Ishikawa (cell line): ENCODE measurements around the gene ZFP36L2.

Experiments used
- CEBPB ChIP-seq: IDR thresholded peaks from 2 replicates; pipeline ENCODE4 v1.6.1; 2012
- CREB1 ChIP-seq: IDR thresholded peaks from 2 replicates; pipeline ENCODE4 v1.6.1; 2012; ENCODE audit warnings: low read depth
- EGR1 ChIP-seq: IDR thresholded peaks from 2 replicates; pipeline ENCODE4 v1.6.1; 2012
- EP300 ChIP-seq: IDR thresholded peaks from 2 replicates; pipeline ENCODE4 v1.6.1; 2012; ENCODE audit warnings: borderline replicate concordance
- FOXM1 ChIP-seq: IDR thresholded peaks from 2 replicates; pipeline ENCODE4 v1.6.1; 2012; ENCODE audit warnings: low read depth, borderline replicate concordance
- MAX ChIP-seq: IDR thresholded peaks from 2 replicates; pipeline ENCODE4 v1.6.1; 2012
- NFIC ChIP-seq: IDR thresholded peaks from 2 replicates; pipeline ENCODE4 v1.6.1; 2012
- RAD21 ChIP-seq: IDR thresholded peaks from 2 replicates; pipeline ENCODE4 v1.6.1; 2012; ENCODE audit warnings: low read depth
- TAF1 ChIP-seq: IDR thresholded peaks from 2 replicates; pipeline ENCODE4 v1.6.1; 2012; ENCODE audit warnings: low read depth, mild to moderate bottlenecking
- TCF12 ChIP-seq: IDR thresholded peaks from 2 replicates; pipeline ENCODE4 v1.6.1; 2012; ENCODE audit warnings: low read depth
- TEAD4 ChIP-seq: IDR thresholded peaks from 2 replicates; pipeline ENCODE4 v1.6.1; 2012
- USF1 ChIP-seq: IDR thresholded peaks from 2 replicates; pipeline ENCODE4 v1.6.1; 2012
- YY1 ChIP-seq: IDR thresholded peaks from 2 replicates; pipeline ENCODE4 v1.6.1; 2012; ENCODE audit warnings: low read depth
- ZBTB7A ChIP-seq: IDR thresholded peaks from 2 replicates; pipeline ENCODE4 v1.6.1; 2012; ENCODE audit warnings: low read depth
- TF ChIP-seq, protein P1 (sequence below): IDR thresholded peaks from 2 replicates; pipeline ENCODE4 v1.6.1; 2012; ENCODE audit warnings: low read depth, mild to moderate bottlenecking

Gene ZFP36L2

DNA sequence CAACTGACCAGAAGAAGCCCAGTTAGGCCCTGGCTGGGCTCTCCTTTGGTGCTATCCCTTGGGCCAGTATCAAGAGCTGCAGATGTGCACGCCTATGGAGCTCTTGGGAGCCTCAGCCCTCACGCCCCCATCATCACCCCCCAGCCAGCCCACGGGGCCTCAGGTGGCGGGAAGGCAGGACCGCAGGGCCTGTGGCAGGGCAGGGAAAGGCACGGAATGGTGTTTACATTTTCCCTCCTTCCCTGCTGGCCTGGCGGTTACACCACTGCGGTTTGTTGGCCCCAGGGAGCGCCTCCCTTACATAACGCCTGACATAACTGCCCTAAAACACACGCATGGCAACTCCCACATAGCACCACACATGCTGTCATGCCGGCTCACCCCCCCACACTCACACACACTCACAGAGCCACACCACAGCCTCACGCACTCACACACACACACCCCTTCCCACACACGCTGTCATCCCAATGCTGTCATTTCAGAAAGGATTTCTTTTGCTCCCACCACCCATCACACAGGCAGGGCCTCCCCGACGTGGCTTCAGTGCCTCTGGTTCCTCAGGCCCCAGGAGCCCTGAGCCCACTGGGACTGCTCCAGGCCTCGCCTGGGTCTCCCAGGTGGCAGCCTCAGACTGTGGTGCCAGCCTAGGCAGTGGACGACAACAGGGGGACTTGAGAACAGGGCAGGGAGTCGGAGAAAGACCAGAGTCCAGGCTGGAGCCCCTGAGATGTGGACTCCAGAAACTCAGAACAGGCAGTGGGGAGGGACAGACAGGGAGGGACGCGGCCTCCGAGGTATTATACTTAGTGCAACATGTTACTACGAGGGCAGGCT lies 15.7 kb downstream of the ZFP36L2 start:
- no peak for TF ChIP-seq YY1
- no peak for TF ChIP-seq TAF1

GRCh38 chr2:43210125-43210466 lies 16.3 kb downstream of the ZFP36L2 start:
- TF ChIP-seq EGR1 (no peak), NFIC (no peak)

GRCh38 chr2:43209204-43209717 lies 17.1 kb downstream of the ZFP36L2 start:
- TF ChIP-seq EGR1 (no peak), CREB1 (no peak), TEAD4 (no peak)

DNA sequence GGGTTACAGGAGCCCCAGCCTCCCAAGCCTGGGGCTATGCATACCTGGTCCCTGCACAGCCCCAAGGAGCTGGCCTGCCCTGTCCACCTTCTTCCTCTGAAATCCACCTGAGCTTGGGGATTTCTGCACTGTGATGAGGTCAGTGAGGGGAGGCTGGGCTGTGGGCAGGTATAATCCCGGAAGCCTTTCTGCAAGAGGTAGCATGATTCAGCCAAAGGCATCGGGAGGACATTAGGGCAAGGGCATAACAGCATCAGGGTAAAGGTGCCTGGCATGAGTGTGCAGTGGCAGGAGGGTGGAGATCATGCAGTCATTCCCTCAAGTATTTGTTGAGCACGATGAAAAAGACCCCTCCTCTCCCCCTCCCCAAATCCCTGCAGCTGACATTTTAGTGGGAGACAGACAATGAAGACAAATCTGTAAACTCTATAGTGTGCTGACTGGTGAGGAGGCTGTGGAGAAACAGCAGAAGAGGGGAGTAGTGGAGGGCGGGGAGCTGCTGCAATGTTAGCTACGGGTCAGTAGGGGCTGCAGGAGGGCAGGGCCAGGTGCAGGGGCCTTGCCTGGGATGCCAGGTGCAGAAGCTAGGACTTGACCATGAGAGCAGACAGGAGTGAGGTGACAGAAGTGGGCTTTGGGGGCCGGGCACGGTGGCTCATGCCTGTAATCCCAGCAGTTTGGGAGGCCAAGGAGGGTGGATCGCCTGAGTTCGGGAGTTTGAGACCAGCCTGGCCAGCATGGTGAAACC lies 18.7 kb downstream of the ZFP36L2 start:
- TF ChIP-seq FOXM1 (no peak), USF1 (no peak), EGR1 (no peak), CEBPB (no peak), YY1 (no peak), MAX (no peak), EP300 (no peak), NFIC (no peak), ZBTB7A (no peak), CREB1 (no peak), TAF1 (no peak), TEAD4 (no peak), TCF12 (no peak), RAD21 (no peak)
- TF ChIP-seq, protein P1, sequence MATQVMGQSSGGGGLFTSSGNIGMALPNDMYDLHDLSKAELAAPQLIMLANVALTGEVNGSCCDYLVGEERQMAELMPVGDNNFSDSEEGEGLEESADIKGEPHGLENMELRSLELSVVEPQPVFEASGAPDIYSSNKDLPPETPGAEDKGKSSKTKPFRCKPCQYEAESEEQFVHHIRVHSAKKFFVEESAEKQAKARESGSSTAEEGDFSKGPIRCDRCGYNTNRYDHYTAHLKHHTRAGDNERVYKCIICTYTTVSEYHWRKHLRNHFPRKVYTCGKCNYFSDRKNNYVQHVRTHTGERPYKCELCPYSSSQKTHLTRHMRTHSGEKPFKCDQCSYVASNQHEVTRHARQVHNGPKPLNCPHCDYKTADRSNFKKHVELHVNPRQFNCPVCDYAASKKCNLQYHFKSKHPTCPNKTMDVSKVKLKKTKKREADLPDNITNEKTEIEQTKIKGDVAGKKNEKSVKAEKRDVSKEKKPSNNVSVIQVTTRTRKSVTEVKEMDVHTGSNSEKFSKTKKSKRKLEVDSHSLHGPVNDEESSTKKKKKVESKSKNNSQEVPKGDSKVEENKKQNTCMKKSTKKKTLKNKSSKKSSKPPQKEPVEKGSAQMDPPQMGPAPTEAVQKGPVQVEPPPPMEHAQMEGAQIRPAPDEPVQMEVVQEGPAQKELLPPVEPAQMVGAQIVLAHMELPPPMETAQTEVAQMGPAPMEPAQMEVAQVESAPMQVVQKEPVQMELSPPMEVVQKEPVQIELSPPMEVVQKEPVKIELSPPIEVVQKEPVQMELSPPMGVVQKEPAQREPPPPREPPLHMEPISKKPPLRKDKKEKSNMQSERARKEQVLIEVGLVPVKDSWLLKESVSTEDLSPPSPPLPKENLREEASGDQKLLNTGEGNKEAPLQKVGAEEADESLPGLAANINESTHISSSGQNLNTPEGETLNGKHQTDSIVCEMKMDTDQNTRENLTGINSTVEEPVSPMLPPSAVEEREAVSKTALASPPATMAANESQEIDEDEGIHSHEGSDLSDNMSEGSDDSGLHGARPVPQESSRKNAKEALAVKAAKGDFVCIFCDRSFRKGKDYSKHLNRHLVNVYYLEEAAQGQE, result no peak

- TF ChIP-seq NFIC (no peak), TCF12 (no peak), CEBPB (no peak), RAD21 (no peak), ZBTB7A (no peak), CREB1 (no peak), FOXM1 (no peak), TAF1 (no peak), USF1 (no peak), MAX (no peak), EGR1 (no peak)
Observed at GRCh38 chr2:43206602-43207001, 19.8 kb downstream of the ZFP36L2 start.

GRCh38 chr2:43203373-43203772 lies 23.0 kb downstream of the ZFP36L2 start:
- TF ChIP-seq RAD21, result no peak
- TF ChIP-seq CEBPB, result no peak
- no peak for TF ChIP-seq USF1
- TF ChIP-seq EGR1, result no peak
- no peak for TF ChIP-seq TAF1
- TF ChIP-seq FOXM1, result no peak
- TF ChIP-seq TEAD4, result no peak
- no peak for TF ChIP-seq TCF12
- TF ChIP-seq CREB1, result no peak
- TF ChIP-seq, protein P1, result no peak
- TF ChIP-seq NFIC, result no peak
- no peak for TF ChIP-seq MAX
- no peak for TF ChIP-seq YY1
- no peak for TF ChIP-seq ZBTB7A
- no peak for TF ChIP-seq EP300
